Chondrocyte (in vitro differentiated cells): ENCODE data around the gene UBA6. TPM values are rescaled to one million over a fixed set of nuclear protein-coding genes. Genes with fewer than 3 reads are reported as not detected.

Experiments
- DNase-seq: peaks from one replicate; pipeline ENCODE4 v3.0.0; 2021; ENCODE audit warnings: mixed read lengths, low spot score
- H3K27ac Mint-ChIP-seq: one replicate; pipeline ENCODE4 v1.8.0; 2021; ENCODE audit warnings: mild to moderate bottlenecking, moderate library complexity, mixed read lengths; ENCODE audit not compliant: unreplicated experiment
- H3K27me3 Mint-ChIP-seq: 2 replicates; pipeline ENCODE4 v1.8.0; 2021; ENCODE audit warnings: low read depth, mixed read lengths
- H3K36me3 Mint-ChIP-seq: 2 replicates; pipeline ENCODE4 v1.8.0; 2021; ENCODE audit warnings: low read depth, mixed read lengths
- H3K4me1 Mint-ChIP-seq: 2 replicates; pipeline ENCODE4 v1.8.0; 2021; ENCODE audit warnings: low read depth, mild to moderate bottlenecking, mixed read lengths
- H3K4me3 Mint-ChIP-seq: one replicate; pipeline ENCODE4 v1.8.0; 2021; ENCODE audit warnings: mild to moderate bottlenecking, moderate library complexity, mixed read lengths; ENCODE audit not compliant: unreplicated experiment
- H3K9me3 Mint-ChIP-seq: 2 replicates; pipeline ENCODE4 v1.8.0; 2021; ENCODE audit warnings: low read depth, mixed read lengths
- CTCF ChIP-seq: fragments of 200-600 bp; sonication (generic); IDR thresholded peaks from 2 replicates; pipeline ENCODE4 v1.5.0; 2021; ENCODE audit warnings: antibody characterized with exemption, mild to moderate bottlenecking, moderate library complexity
- total RNA-seq: library from RNA; stranded (reverse); gene quantifications from 3 replicates; pipeline ENCODE4 v1.2.1, GENCODE V29; 2021

Gene UBA6
- total RNA-seq, 1 donor from 2014 or later, result 61.7 TPM

GRCh38 chr4:67584496-67584895, 116.5 kb downstream of the UBA6 start:
- Mint-ChIP-seq H3K27ac (no peak overlapping the region), H3K9me3 (no peaks in the 10 kb centered on the region), H3K27me3 (peaks cover 14% of the 10 kb centered on the region), H3K4me1 (no peaks in the 10 kb centered on the region), H3K36me3 (no peaks in the 10 kb centered on the region), H3K4me3 (no peak overlapping the region)
- TF ChIP-seq CTCF, result no peak
- no peak for DNase-seq

- Mint-ChIP-seq H3K9me3 (no peaks in the 10 kb centered on the region), H3K4me1 (no peaks in the 10 kb centered on the region), H3K27me3 (peaks cover 9% of the 10 kb centered on the region), H3K27ac (no peak overlapping the region), H3K4me3 (no peak overlapping the region), H3K36me3 (no peaks in the 10 kb centered on the region)
- DNase-seq, result no peak
- TF ChIP-seq CTCF, result no peak
Observed at GRCh38 chr4:67581913-67582312, 119.0 kb downstream of the UBA6 start.

GRCh38 chr4:67581208-67581857, 119.6 kb downstream of the UBA6 start:
- peaks cover 8% of the 10 kb centered on the region for H3K27me3 Mint-ChIP-seq
- H3K4me1 Mint-ChIP-seq, result no peaks in the 10 kb centered on the region
- no peaks in the 10 kb centered on the region for H3K36me3 Mint-ChIP-seq
- DNase-seq, result no peak
- H3K9me3 Mint-ChIP-seq, result no peaks in the 10 kb centered on the region
- no peak overlapping the region for H3K4me3 Mint-ChIP-seq
- no peak for TF ChIP-seq CTCF
- no peak overlapping the region for H3K27ac Mint-ChIP-seq

GRCh38 chr4:67580577-67580976, 120.4 kb downstream of the UBA6 start:
- no peaks in the 10 kb centered on the region for H3K4me1 Mint-ChIP-seq
- TF ChIP-seq CTCF, result no peak
- no peaks in the 10 kb centered on the region for H3K36me3 Mint-ChIP-seq
- H3K4me3 Mint-ChIP-seq, result no peak overlapping the region
- no peak overlapping the region for H3K27ac Mint-ChIP-seq
- DNase-seq, result no peak
- no peaks in the 10 kb centered on the region for H3K9me3 Mint-ChIP-seq
- H3K27me3 Mint-ChIP-seq, result peaks cover 3% of the 10 kb centered on the region

GRCh38 chr4:67576538-67576937, 124.4 kb downstream of the UBA6 start:
- Mint-ChIP-seq H3K36me3 (no peaks in the 10 kb centered on the region), H3K27me3 (no peaks in the 10 kb centered on the region), H3K27ac (no peak overlapping the region), H3K9me3 (no peaks in the 10 kb centered on the region), H3K4me1 (no peaks in the 10 kb centered on the region), H3K4me3 (no peak overlapping the region)
- no peak for DNase-seq
- TF ChIP-seq CTCF, result no peak
